ENCODE measurements around the gene AOPEP.
A peak's percentile ranks its signal among the peaks of the same experiment; 100 is the strongest.

DNA sequence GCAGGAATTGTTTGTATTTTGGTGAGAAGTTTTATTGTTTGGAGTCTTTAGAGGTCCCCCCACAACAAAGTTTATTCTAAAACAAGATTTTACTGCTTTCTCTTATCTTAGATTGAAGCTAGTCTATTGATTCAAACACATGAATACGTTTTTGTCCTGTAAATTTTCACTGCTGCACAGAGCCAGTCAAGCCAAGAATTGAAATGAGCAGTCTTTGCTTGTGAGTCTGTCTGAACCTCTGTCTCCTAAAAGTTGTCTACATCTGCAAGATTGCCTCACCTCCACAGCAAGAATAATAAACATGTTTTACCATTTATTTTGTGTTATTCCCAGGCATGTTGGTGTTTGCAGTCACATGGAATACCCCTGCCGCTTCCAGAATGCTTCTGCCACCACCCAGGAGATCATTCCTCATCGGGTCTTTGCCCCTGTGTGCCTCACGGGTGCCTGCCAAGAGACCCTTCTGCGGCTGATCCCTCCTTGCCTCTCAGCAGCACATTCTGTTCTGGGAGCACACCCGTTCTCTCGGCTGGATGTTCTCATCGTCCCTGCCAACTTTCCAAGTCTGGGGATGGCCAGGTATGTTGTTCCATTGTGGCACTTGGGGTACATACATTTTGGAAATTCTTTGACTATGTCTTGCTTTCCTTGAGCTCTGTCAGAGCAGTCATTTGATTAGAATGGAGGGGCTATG lies 74.1 kb downstream of the AOPEP start:
- TF ChIP-seq EP300 (IDR thresholded peaks at IDR 0.05) (no peak), POLR2A (IDR thresholded peaks at IDR 0.05) (no peak), POLR2AphosphoS5 (IDR thresholded peaks at IDR 0.05) (peak in 1 of 3 donors; percentile 47)
- TF ChIP-seq, protein P1, sequence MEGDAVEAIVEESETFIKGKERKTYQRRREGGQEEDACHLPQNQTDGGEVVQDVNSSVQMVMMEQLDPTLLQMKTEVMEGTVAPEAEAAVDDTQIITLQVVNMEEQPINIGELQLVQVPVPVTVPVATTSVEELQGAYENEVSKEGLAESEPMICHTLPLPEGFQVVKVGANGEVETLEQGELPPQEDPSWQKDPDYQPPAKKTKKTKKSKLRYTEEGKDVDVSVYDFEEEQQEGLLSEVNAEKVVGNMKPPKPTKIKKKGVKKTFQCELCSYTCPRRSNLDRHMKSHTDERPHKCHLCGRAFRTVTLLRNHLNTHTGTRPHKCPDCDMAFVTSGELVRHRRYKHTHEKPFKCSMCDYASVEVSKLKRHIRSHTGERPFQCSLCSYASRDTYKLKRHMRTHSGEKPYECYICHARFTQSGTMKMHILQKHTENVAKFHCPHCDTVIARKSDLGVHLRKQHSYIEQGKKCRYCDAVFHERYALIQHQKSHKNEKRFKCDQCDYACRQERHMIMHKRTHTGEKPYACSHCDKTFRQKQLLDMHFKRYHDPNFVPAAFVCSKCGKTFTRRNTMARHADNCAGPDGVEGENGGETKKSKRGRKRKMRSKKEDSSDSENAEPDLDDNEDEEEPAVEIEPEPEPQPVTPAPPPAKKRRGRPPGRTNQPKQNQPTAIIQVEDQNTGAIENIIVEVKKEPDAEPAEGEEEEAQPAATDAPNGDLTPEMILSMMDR (IDR thresholded peaks at IDR 0.05) = no peak

Measured in suprapubic skin (tissue), 4 donors.